ENCODE results near the gene WDR90. TPM values are rescaled to one million over a fixed set of nuclear protein-coding genes. Genes with fewer than 3 reads are reported as not detected.

Gene WDR90
- total and polyA plus RNA-seq, 2 of the 13 experiments (the other 11 are each of a cell fraction or from before 2014, with no cell fraction given), result 14.9 to 28.9 TPM

GRCh38 chr16:638836-639235, 10.3 kb upstream of the WDR90 start:
- intact Hi-C loops (cut with micrococcal nuclease; ENCODE audit: unreplicated experiment), result no loop called here
- in situ Hi-C loops (cut with HindIII; ENCODE audit: extremely low pct_ligation_motif_present, low pct_unique_long_range_greater_than_20kb), result no loop called here
- no peak overlapping the region for H2AFZ ChIP-seq (ENCODE audit: low read length)
- CTCF ChIA-PET (ENCODE audit: low intra/inter-chr PET ratio, low total read pairs), result no interaction called here
- peaks cover 49% of the 10 kb centered on the region for H3K4me1 ChIP-seq (ENCODE audit: insufficient read depth, low read length)
- H3K27ac ChIP-seq (ENCODE audit: extremely low read length, insufficient read depth, low read length), result no peak overlapping the region
- no peak for FAIRE-seq
- 86% methylated on average over 5 of the region's 9 CpGs for WGBS (ENCODE audit: low lambda C conversion rate)
- H4K20me1 ChIP-seq (ENCODE audit: insufficient read depth, low read length), result no peaks in the 10 kb centered on the region
- no TSS peak for BruUV-seq (replicated peaks)
- POLR2A ChIA-PET, result interaction anchor here (1.1 to 1.6 kb wide), 2 partner anchors 10 to 41 kb away, joined by 3 to 4 read pairs; partner anchors contain the start of gene STUB1
- H3K79me2 ChIP-seq (ENCODE audit: insufficient read depth, low read length), result peaks cover 18% of the 10 kb centered on the region
- 0 out of 2 replicates have a peak, but pooled peaks have one; percentile 36 for TF ChIP-seq PATZ1 (CRISPR knock-in tag; IDR thresholded peaks at IDR 0.05)
- no peak for TF ChIP-seq ZFP62 (CRISPR knock-in tag; IDR thresholded peaks at IDR 0.05)
- no peak overlapping the region for H3K4me2 ChIP-seq (ENCODE audit: low read depth, low read length)
- ATAC-seq, result no peak
- no peak overlapping the region for H3K4me3 ChIP-seq (replicated peaks in 1 of 3; ENCODE audit: insufficient read depth in 1 of 3, low read depth in 2 of 3, low read length in 3 of 3)
- H3K9ac ChIP-seq (ENCODE audit: insufficient read depth, low read depth, low read length), result no peak overlapping the region
- no peak for DNase-seq (ENCODE audit: low spot score)
- no peaks in the 10 kb centered on the region for H3K27me3 ChIP-seq (ENCODE audit: control insufficient read depth in 1 of 2, insufficient read depth in 2 of 2, low read length in 2 of 2)
- H3K9me3 ChIP-seq (ENCODE audit: low read length), result no peaks in the 10 kb centered on the region
- no peaks in the 10 kb centered on the region; a peak in 1 of 5 replicates for H3K36me3 ChIP-seq (replicated peaks in 1 of 2; ENCODE audit: control insufficient read depth in 1 of 2, insufficient read depth in 2 of 2, low read length in 2 of 2)

- H3K4me1 ChIP-seq (ENCODE audit: insufficient read depth, low read length), result peaks cover 54% of the 10 kb centered on the region
- ChIA-PET POLR2A (no interaction called here), CTCF (ENCODE audit: low intra/inter-chr PET ratio, low total read pairs) (no interaction called here)
- in situ Hi-C loops (cut with HindIII; ENCODE audit: extremely low pct_ligation_motif_present, low pct_unique_long_range_greater_than_20kb) (no loop called here), intact Hi-C loops (cut with micrococcal nuclease; ENCODE audit: unreplicated experiment) (loop anchor here (10.0 kb wide), 1 partner anchor 56 kb away; no protein-coding TSS in a partner anchor)
- no peak overlapping the region for H2AFZ ChIP-seq (ENCODE audit: low read length)
- FAIRE-seq, result no peak
- H3K9ac ChIP-seq (ENCODE audit: insufficient read depth, low read depth, low read length), result peak overlapping the region; percentile 94
- peaks cover 23% of the 10 kb centered on the region for H3K79me2 ChIP-seq (ENCODE audit: insufficient read depth, low read length)
- H4K20me1 ChIP-seq (ENCODE audit: insufficient read depth, low read length), result peaks cover 4% of the 10 kb centered on the region; the same call in 1 of the 2 replicates
- peak overlapping the region; percentile 59 to 89 (median 82); a peak in 4 of 6 replicates for H3K4me3 ChIP-seq (replicated peaks in 1 of 3; ENCODE audit: insufficient read depth in 1 of 3, low read depth in 2 of 3, low read length in 3 of 3)
- WGBS (ENCODE audit: low lambda C conversion rate), result 66% methylated on average over 3 of the region's 5 CpGs
- no peaks in the 10 kb centered on the region for H3K27me3 ChIP-seq (ENCODE audit: control insufficient read depth in 1 of 2, insufficient read depth in 2 of 2, low read length in 2 of 2)
- peak overlapping the region; percentile 98; the same call in 1 of the 2 replicates for H3K4me2 ChIP-seq (ENCODE audit: low read depth, low read length)
- DNase-seq (ENCODE audit: low spot score), result no peak
- H3K36me3 ChIP-seq (replicated peaks in 1 of 2; ENCODE audit: control insufficient read depth in 1 of 2, insufficient read depth in 2 of 2, low read length in 2 of 2), result no peaks in the 10 kb centered on the region
- H3K9me3 ChIP-seq (ENCODE audit: low read length), result no peaks in the 10 kb centered on the region
- H3K27ac ChIP-seq (ENCODE audit: extremely low read length, insufficient read depth, low read length), result no peak overlapping the region
- ATAC-seq, result no peak
- BruUV-seq (replicated peaks), result no TSS peak
- TF ChIP-seq ZNF235 (CRISPR knock-in tag; IDR thresholded peaks at IDR 0.05; ENCODE audit: borderline replicate concordance) (no peak), ZNF724P (CRISPR knock-in tag; IDR thresholded peaks at IDR 0.05; ENCODE audit: borderline replicate concordance) (no peak), CEBPG (CRISPR knock-in tag; IDR thresholded peaks at IDR 0.05) (no peak), HMG20B (CRISPR knock-in tag; conservative IDR thresholded peaks at IDR 0.05) (no peak), FLYWCH1 (CRISPR knock-in tag; IDR thresholded peaks at IDR 0.05) (no peak), CHD4 (IDR thresholded peaks at IDR 0.05; ENCODE audit: borderline replicate concordance, low read length) (no peak), ZNF558 (CRISPR knock-in tag; IDR thresholded peaks at IDR 0.05; ENCODE audit: borderline replicate concordance) (no peak), ZBTB4 (CRISPR knock-in tag; IDR thresholded peaks at IDR 0.05; ENCODE audit: borderline replicate concordance) (no peak), THYN1 (CRISPR knock-in tag; IDR thresholded peaks at IDR 0.05; ENCODE audit: borderline replicate concordance, low read depth) (no peak), REL (CRISPR knock-in tag; conservative IDR thresholded peaks at IDR 0.05) (no peak)
These were observed 8.6 kb upstream of the WDR90 start for GRCh38 chr16:640614-641013.
